ENCODE results near the gene NOX3. TPM values are rescaled to one million over a fixed set of nuclear protein-coding genes. Genes with fewer than 3 reads are reported as not detected.

The NOX3 gene
- total and polyA plus RNA-seq, 2 of the 8 experiments (the other 6 are each of a cell fraction or from before 2014, with no cell fraction given) = not detected

- Histone ChIP-seq H3K18ac (ENCODE audit: extremely low read depth, low read length) (no peak overlapping the region; the same call in 1 of the 2 replicates), H3K9ac (replicated peaks in 1 of 4; ENCODE audit: extremely low read depth in 1 of 4, low read depth in 3 of 4, low read length in 3 of 4) (no peak overlapping the region), H3K4me3 (ENCODE audit: extremely low read depth in 1 of 4, insufficient read depth in 2 of 4, low read depth in 3 of 4, low read length in 4 of 4) (no peak overlapping the region), H3K79me1 (ENCODE audit: low read depth, low read length) (no peaks in the 10 kb centered on the region), H3K27me3 (replicated peaks in 1 of 4; ENCODE audit: control insufficient read depth in 3 of 4, extremely low read depth in 1 of 4, insufficient read depth in 3 of 4, low read length in 3 of 4) (no peaks in the 10 kb centered on the region), H2BK20ac (ENCODE audit: low read length) (no peak overlapping the region), H3K14ac (ENCODE audit: insufficient read length) (no peak overlapping the region), H2BK15ac (ENCODE audit: low read length) (no peak overlapping the region), H2BK5ac (ENCODE audit: low read depth, low read length) (no peak overlapping the region), H3K23me2 (ENCODE audit: low read depth, low read length) (no peaks in the 10 kb centered on the region), H3K79me2 (ENCODE audit: control insufficient read depth in 1 of 2, insufficient read depth in 2 of 2, low read length in 2 of 2) (no peaks in the 10 kb centered on the region), H3K9me3 (ENCODE audit: insufficient read depth in 2 of 2, low read depth in 1 of 2, low read length in 1 of 2) (no peaks in the 10 kb centered on the region; a peak in 1 of 4 replicates), H4K20me1 (replicated peaks in 1 of 2; ENCODE audit: control insufficient read depth in 1 of 2, insufficient read depth in 2 of 2, low read length in 2 of 2) (no peaks in the 10 kb centered on the region), H2BK120ac (replicated peaks; ENCODE audit: low read depth, low read length) (no peak overlapping the region), H4K8ac (ENCODE audit: extremely low read depth, insufficient read depth, low read length) (no peak overlapping the region), H3K36me3 (ENCODE audit: control insufficient read depth in 2 of 4, insufficient read depth in 4 of 4, low read length in 3 of 4) (no peaks in the 10 kb centered on the region), H3K4me2 (ENCODE audit: insufficient read depth in 1 of 2, low read depth in 2 of 2, low read length in 2 of 2) (no peak overlapping the region), H3K4me1 (replicated peaks in 1 of 4; ENCODE audit: control insufficient read depth in 3 of 4, insufficient read depth in 4 of 4, low read length in 3 of 4) (peaks cover 0 to 2% (median 0%) of the 10 kb centered on the region in 4 experiments; a peak in 1 of 7 replicates), H4K91ac (replicated peaks; ENCODE audit: insufficient read length, low read length) (no peak overlapping the region), H4K5ac (ENCODE audit: insufficient read length, low read depth, low read length) (no peak overlapping the region), H3K23ac (ENCODE audit: insufficient read length) (no peak overlapping the region), H3K56ac (replicated peaks; ENCODE audit: insufficient read length, low read depth, low read length) (no peak overlapping the region), H2AK5ac (ENCODE audit: low read depth, low read length) (no peak overlapping the region), H2BK12ac (ENCODE audit: low read depth, low read length) (no peak overlapping the region), H2AFZ (ENCODE audit: low read length) (no peak overlapping the region), H3K4ac (replicated peaks; ENCODE audit: insufficient read length, low read depth, low read length) (no peak overlapping the region), H3K27ac (ENCODE audit: low read depth, low read length) (no peak overlapping the region)
- ChIA-PET CTCF (ENCODE audit: partially characterized antibody) (interaction anchor here (1.0 kb wide), 1 partner anchor 21 kb away, joined by 5 read pairs; no protein-coding TSS in a partner anchor), POLR2A (ENCODE audit: partially characterized antibody) (interaction anchor here (0.8 kb wide), 1 partner anchor 44 kb away, joined by 3 read pairs; no protein-coding TSS in a partner anchor)
- DNase-seq (ENCODE audit: low read depth in 1 of 2, low spot score in 2 of 2) (no peak), FAIRE-seq (no peak)
- 98% methylated on average over 3 of the region's 3 CpGs; no CpG with 5 or more reads in 1 of the 2 experiments for WGBS, 2 experiments (ENCODE audit: extremely low coverage in 1 of 2, insufficient coverage in 1 of 2, insufficient read length in 1 of 2, insufficient replicate concordance in 2 of 2, low coverage in 1 of 2, low lambda C conversion rate in 2 of 2, missing lambda C conversion rate in 1 of 2)
- no peak for TF ChIP-seq ATF2 (IDR thresholded peaks at IDR 0.05; ENCODE audit: low read length)
- TF ChIP-seq POU5F1 (IDR thresholded peaks at IDR 0.05; ENCODE audit: low read depth, low read length) = no peak
- no peak; the same call in 1 of the 2 replicates for TF ChIP-seq CEBPB (IDR thresholded peaks at IDR 0.05; ENCODE audit: low read depth, low read length)
- TF ChIP-seq MAFK (IDR thresholded peaks at IDR 0.05; ENCODE audit: low read depth, low read length) = no peak
Measured at GRCh38 chr6:155364844-155365437, 90.7 kb downstream of the NOX3 start.
